Prostate gland (tissue), 2 donors: ENCODE results near the gene SLC39A3.

Experiments used
- CTCF ChIP-seq, 4 experiments: fragments of 200-600 bp in 2 of 4; fragments of 450-650 bp in 2 of 4; sonication (generic) in 2 of 4; IDR thresholded peaks; 1 replicate in 3 of 4; 2 replicates in 1 of 4; pipeline ENCODE4 v1.5.1; 2016 to 2019; ENCODE audit warnings: antibody characterized with exemption in 4 of 4, mild to moderate bottlenecking in 2 of 4, moderate library complexity in 2 of 4
- POLR2A ChIP-seq: fragments of 450-650 bp; IDR thresholded peaks from one replicate; pipeline ENCODE4 v1.6.1; 2016; ENCODE audit warnings: antibody characterized with exemption, mild to moderate bottlenecking
- POLR2AphosphoS5 ChIP-seq: sonication (generic); formaldehyde crosslinking; IDR thresholded peaks from one replicate; pipeline ENCODE4 v1.6.1; 2017; ENCODE audit warnings: antibody characterized with exemption

GRCh38 chr19:2720777-2721569 is 18.8 kb downstream of the SLC39A3 start, which contains the start of gene DIRAS1:
- TF ChIP-seq CTCF (IDR thresholded peaks at IDR 0.05) (no peak), POLR2A (no peak), POLR2AphosphoS5 (no peak)
